C4-2B (cell line): Measurements from ENCODE around the gene GGACT.

ENCODE experiments used
- H3K27ac ChIP-seq: fragments of 450-650 bp; 2 replicates; pipeline ENCODE4 v1.5.1; 2017
- ZFX ChIP-seq: fragments of 450-650 bp; IDR thresholded peaks from 2 replicates; pipeline ENCODE4 v1.6.1; 2017
- TF ChIP-seq, protein P1 (sequence below): fragments of 450-650 bp; conservative IDR thresholded peaks from 2 replicates; pipeline ENCODE4 v1.5.1; 2017; ENCODE audit warnings: mild to moderate bottlenecking

GGACT gene

DNA sequence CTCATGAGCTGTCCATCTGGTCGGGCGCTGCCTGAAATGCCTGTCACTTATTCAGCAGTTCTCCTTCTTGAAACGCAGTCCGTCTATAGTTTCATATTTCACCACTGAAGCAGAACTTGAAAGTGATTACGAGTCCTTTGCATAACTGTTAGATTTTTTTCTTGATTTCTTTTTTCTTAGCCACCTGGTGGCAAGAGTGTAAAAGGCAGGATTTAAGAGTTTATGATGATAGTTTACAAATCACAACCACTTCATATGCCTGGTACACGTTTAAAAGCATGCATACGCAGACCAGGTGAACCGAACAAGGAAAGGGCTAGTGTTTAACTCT is 45.8 kb downstream of the GGACT start:
- no peak for TF ChIP-seq ZFX
- TF ChIP-seq, protein P1, sequence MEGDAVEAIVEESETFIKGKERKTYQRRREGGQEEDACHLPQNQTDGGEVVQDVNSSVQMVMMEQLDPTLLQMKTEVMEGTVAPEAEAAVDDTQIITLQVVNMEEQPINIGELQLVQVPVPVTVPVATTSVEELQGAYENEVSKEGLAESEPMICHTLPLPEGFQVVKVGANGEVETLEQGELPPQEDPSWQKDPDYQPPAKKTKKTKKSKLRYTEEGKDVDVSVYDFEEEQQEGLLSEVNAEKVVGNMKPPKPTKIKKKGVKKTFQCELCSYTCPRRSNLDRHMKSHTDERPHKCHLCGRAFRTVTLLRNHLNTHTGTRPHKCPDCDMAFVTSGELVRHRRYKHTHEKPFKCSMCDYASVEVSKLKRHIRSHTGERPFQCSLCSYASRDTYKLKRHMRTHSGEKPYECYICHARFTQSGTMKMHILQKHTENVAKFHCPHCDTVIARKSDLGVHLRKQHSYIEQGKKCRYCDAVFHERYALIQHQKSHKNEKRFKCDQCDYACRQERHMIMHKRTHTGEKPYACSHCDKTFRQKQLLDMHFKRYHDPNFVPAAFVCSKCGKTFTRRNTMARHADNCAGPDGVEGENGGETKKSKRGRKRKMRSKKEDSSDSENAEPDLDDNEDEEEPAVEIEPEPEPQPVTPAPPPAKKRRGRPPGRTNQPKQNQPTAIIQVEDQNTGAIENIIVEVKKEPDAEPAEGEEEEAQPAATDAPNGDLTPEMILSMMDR, result peak; percentile 69
- peak overlapping the region; percentile 22; the same call in 1 of the 2 replicates for H3K27ac ChIP-seq

DNA sequence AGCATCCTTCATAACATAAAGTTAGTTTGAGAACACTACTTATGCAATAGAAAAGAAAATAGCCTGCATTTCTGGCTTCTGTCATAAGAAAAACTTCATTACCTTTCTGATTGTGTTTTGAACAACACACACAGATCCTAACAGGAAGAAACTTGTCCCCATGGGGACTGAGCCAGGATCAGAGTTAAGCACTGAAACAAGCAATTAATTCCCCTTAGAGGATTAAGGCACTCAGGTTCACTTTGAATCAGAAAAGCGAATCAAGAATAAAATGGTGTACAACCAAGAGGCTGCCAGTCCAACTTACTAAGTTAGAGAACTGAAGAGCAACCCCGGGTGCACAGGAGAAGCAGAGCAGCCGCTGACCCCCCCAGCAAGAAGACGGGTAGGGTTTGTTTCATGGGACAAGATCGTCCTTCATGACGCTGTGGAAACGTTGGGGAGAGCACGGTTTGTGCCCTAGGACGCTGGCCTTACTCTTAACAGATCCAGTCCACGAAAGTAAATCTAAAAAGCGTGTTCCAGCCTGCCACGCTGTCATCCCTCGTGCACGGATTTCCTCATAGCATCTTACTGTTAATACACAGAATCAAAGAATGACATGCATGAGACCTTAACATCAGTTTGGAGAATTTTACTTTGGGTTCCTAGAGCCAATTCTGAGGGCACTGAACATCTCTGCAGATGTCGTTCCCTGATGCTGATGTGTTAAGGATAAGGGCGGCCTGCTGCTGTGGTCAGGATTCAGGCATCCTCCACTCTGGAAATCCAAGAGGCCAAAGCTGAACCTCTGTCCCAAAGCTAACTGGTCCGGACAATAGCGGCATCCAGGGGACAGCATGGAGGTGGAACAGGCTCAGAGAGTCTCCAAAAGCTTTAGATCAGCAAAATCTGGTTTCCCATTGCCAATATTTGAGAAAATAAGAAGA is 46.4 kb downstream of the GGACT start:
- TF ChIP-seq ZFX, result no peak
- TF ChIP-seq, protein P1, result no peak
- peak overlapping the region; percentile 22; the same call in 1 of the 2 replicates for H3K27ac ChIP-seq

DNA sequence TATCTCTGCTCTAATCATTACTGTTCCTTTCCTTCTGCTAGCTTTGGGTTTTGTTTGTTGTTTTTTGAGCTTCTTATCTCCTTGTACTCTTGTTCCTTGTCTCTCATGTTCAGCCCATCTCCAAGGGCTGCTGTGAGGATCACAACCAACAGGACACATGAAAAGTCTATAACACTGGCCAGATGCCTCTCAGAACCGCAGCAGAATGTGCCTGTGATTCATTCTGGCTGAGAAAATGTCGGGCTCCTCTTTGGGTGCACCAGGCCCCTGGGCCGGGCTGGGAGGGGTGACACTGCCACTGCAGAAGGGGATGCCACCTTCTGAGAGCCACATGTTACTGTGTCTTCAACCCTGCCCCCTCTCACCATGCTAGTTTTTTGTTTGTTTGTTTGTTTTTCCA is 48.0 kb downstream of the GGACT start:
- no peak overlapping the region for H3K27ac ChIP-seq
- TF ChIP-seq ZFX, result no peak

DNA sequence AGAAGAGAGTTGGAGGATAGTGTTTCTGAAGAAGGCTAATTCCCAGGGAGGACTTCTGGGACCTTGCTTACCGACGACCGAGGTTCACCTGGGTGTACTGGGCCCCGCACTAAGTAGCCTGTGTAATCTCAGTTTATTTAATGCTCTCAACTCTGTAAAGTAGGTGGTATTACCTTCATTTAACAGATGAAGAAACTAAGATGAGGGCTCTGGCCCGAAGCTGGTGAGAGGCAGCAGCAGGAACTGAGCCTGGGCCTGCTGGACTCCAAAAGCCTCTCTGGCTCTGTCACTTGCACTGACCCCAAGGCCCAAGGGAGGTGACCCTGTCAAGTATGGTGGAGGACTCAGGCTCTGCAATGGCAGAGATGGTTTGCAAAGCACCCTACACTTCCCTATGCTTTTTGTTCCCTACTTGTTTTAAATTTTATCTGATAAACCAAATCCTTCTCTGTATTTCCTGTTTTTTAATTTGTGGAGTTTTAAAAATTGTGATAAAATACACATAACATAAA is 50.6 kb downstream of the GGACT start:
- TF ChIP-seq, protein P1, result no peak
- TF ChIP-seq ZFX, result no peak
- H3K27ac ChIP-seq, result no peak overlapping the region

DNA sequence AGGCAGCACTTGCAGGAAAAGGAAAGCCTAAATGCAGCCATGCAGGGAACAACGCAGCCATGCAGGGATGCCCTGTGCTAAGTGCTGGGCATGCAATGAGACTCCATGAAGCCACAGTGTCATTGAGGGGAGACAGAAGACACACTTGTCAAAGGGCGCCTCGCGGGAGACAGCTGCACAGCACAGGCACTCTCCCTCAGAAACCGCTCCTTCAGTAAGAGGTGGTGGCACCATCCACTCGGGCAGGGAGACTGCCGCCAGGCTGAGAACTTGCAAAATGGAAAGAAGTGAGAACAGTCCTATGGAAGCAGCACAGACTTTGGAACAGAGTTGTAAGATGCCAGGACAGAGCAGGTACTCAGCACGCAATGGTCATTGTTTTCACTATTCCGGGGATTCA is 51.1 kb downstream of the GGACT start:
- H3K27ac ChIP-seq, result no peak overlapping the region
- TF ChIP-seq, protein P1, result no peak
- no peak for TF ChIP-seq ZFX

DNA sequence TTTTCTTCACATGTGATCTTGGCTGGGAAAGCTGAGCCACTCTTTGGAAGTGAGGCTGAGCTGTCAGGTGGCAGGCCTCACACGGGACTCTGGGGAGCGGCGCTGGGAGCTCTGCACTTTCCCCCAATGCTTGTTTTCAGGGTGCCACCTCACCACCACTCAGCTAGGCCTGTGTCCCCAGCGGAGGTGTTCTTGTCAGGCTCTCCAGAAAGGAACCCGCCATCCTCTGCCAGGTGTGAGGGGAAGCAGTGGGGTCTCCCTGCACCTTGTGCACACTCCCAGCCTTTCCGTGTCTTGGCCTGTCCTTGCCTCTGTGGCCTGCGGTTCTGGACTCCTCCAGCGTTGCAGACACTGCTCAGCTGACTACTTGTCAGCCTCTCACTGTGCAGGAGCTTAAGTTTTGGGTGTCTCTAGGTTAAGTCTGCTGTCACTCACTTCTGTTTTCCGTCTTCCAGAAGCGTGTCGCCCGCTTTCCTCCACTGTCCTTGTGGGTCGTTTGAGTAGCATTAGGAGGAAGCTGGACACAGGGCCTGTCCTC is 51.9 kb downstream of the GGACT start:
- no peak overlapping the region for H3K27ac ChIP-seq
- TF ChIP-seq, protein P1, result no peak
- no peak for TF ChIP-seq ZFX

DNA sequence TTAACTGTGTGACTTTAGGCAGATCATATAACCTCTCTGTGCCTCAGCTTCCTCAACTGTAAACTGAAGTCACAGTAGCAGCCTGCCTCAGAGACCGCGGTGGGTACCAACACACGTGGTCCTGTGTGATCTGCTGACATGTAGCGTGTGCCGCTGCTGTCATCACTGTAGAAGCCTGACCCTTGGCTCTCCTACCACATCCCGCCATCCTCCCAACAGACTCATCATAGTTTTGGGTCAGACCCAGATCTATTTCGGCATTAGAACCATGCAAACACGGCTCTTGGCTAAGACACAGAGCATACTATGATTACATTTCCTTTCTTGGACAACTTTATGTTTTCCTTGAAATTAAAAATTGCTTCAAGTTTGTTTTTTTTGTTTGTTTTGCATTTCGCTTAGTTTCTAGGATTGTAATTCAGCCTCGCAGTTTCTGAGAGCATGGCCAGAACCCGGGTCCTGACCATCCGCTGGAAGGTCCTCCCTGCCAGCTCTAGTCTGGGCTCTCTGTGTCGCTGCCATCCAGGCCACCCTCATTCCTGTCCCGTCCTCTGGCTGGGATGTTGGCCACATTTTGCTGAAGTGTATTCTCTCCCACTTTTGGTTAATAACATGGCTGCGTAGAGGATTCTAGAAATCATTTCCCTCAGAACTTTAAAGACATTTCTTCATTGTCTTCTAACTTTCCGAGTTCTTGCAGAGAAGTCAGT is 53.0 kb downstream of the GGACT start:
- no peak overlapping the region for H3K27ac ChIP-seq
- TF ChIP-seq ZFX, result no peak
- TF ChIP-seq, protein P1, result no peak
